CD14-positive monocyte (primary cell): Measurements from ENCODE around the gene CLECL1. TPM values are rescaled to one million over a fixed set of nuclear protein-coding genes. Genes with fewer than 3 reads are reported as not detected.
"Not testable (repeated sequence)": the region's sequence is repeated elsewhere in the genome, so short reads cannot be mapped to it uniquely, and the experiment has no call there.

Experiments
- DNase-seq, 3 donors: peaks; one replicate each; pipeline ENCODE4 v3.0.0-alpha.2; 2011 to 2022
- H2AFZ ChIP-seq: 2 replicates; pipeline ENCODE4 v1.6.0; 2012; ENCODE audit warnings: mild to moderate bottlenecking, low read depth, low read length, inconsistent platforms; ENCODE audit not compliant: insufficient read depth, poor library complexity, severe bottlenecking
- H3K27ac ChIP-seq, 2 donors: 1 replicate in 1 of 2; 2 replicates in 1 of 2; pipeline ENCODE4 v1.5.1; 2012 to 2013; ENCODE audit warnings: low read length in 2 of 2, control low read depth in 1 of 2, inconsistent platforms in 1 of 2, low read depth in 1 of 2, mild to moderate bottlenecking in 1 of 2
- H3K27me3 ChIP-seq, 2 donors: one replicate each; pipeline versions ENCODE4 v1.6.0 to v1.6.1; 2011 to 2013; ENCODE audit warnings: low read length in 2 of 2; ENCODE audit not compliant: control insufficient read depth in 2 of 2, insufficient read depth in 2 of 2
- H3K36me3 ChIP-seq, 2 donors: replicated peaks in 1 of 2; 1 replicate in 1 of 2; 2 replicates in 1 of 2; pipeline versions ENCODE4 v1.5.1 to v1.6.1; 2012 to 2013; ENCODE audit warnings: low read length in 2 of 2, control low read depth in 1 of 2, inconsistent platforms in 1 of 2, mild to moderate bottlenecking in 1 of 2; ENCODE audit not compliant: insufficient read depth in 2 of 2, control insufficient read depth in 1 of 2
- H3K4me1 ChIP-seq, 2 donors: 1 replicate in 1 of 2; 2 replicates in 1 of 2; pipeline versions ENCODE4 v1.5.1 to v1.6.1; 2012 to 2013; ENCODE audit warnings: low read length in 2 of 2, control low read depth in 1 of 2, inconsistent platforms in 1 of 2, mild to moderate bottlenecking in 1 of 2, moderate library complexity in 1 of 2; ENCODE audit not compliant: insufficient read depth in 2 of 2, control insufficient read depth in 1 of 2
- H3K4me2 ChIP-seq: replicated peaks from 2 replicates; pipeline ENCODE3; 2012; ENCODE audit warnings: low read length, moderate library complexity, mild to moderate bottlenecking; ENCODE audit not compliant: poor library complexity, severe bottlenecking; ENCODE audit errors: extremely low read depth
- H3K4me3 ChIP-seq, 3 experiments: fragments of 200-600 bp in 1 of 3; sonication (generic) in 1 of 3; replicated peaks in 1 of 3; 1 replicate in 2 of 3; 2 replicates in 1 of 3; pipeline ENCODE4 v1.5.1; 2011 to 2013; ENCODE audit warnings: low read length in 3 of 3, mild to moderate bottlenecking in 3 of 3, control low read depth in 2 of 3, low read depth in 2 of 3, inconsistent platforms in 1 of 3, moderate library complexity in 1 of 3
- H3K79me2 ChIP-seq: 2 replicates; pipeline ENCODE4 v1.6.0; 2012; ENCODE audit warnings: mild to moderate bottlenecking, control low read depth, inconsistent platforms, low read length, moderate library complexity; ENCODE audit not compliant: insufficient read depth
- H3K9ac ChIP-seq: 2 replicates; pipeline ENCODE4 v1.6.0; 2017; ENCODE audit warnings: low read length, mild to moderate bottlenecking; ENCODE audit not compliant: insufficient read depth, poor library complexity, severe bottlenecking
- H3K9me3 ChIP-seq, 2 donors: replicated peaks in 1 of 2; 1 replicate in 1 of 2; 2 replicates in 1 of 2; pipeline versions ENCODE4 v1.5.1 to v1.6.1; 2012 to 2013; ENCODE audit warnings: low read length in 2 of 2, control low read depth in 1 of 2; ENCODE audit not compliant: control insufficient read depth in 1 of 2, insufficient read depth in 1 of 2
- H4K20me1 ChIP-seq: 2 replicates; pipeline ENCODE4 v1.6.0; 2012; ENCODE audit warnings: mild to moderate bottlenecking, low read length, control low read depth, moderate library complexity; ENCODE audit not compliant: insufficient read depth
- H3K27ac Mint-ChIP-seq, 7 donors: one replicate each; pipeline ENCODE4 v1.8.0; 2020; ENCODE audit warnings: mild to moderate bottlenecking in 7 of 7, mixed read lengths in 7 of 7, moderate library complexity in 6 of 7, inconsistent platforms in 2 of 7
- H3K27me3 Mint-ChIP-seq, 3 donors: one replicate each; pipeline ENCODE4 v1.8.0; 2021 to 2022; ENCODE audit warnings: low read depth in 3 of 3, mild to moderate bottlenecking in 3 of 3, mixed read lengths in 3 of 3, moderate library complexity in 3 of 3, inconsistent platforms in 1 of 3
- H3K36me3 Mint-ChIP-seq, 2 donors: one replicate each; pipeline ENCODE4 v1.8.0; 2020; ENCODE audit warnings: mixed read lengths in 2 of 2, inconsistent platforms in 1 of 2, mild to moderate bottlenecking in 1 of 2
- H3K4me1 Mint-ChIP-seq: one replicate; pipeline ENCODE4 v1.8.0; 2020; ENCODE audit warnings: mild to moderate bottlenecking, mixed read lengths
- H3K4me3 Mint-ChIP-seq, 2 donors: one replicate each; pipeline ENCODE4 v1.8.0; 2020; ENCODE audit warnings: mild to moderate bottlenecking in 2 of 2, mixed read lengths in 2 of 2, moderate library complexity in 1 of 2
- H3K9me3 Mint-ChIP-seq, 7 donors: one replicate each; pipeline ENCODE4 v1.8.0; 2020 to 2022; ENCODE audit warnings: mixed read lengths in 7 of 7, mild to moderate bottlenecking in 6 of 7, moderate library complexity in 6 of 7, inconsistent platforms in 2 of 7
- WGBS: methylation state at CpG from one replicate; pipeline ENCODE4 v1.1.5; 2013; ENCODE audit warnings: missing lambda C conversion rate; ENCODE audit not compliant: insufficient coverage; 5-methylcytosine and 5-hydroxymethylcytosine counted together
- intact Hi-C, 2 donors: fragments of 100-400 bp; cut with micrococcal nuclease; formaldehyde crosslinking; loops; one replicate each; pipeline versions ENCODE4 v1.15.0 to v1.15.1; 2023
- polyA plus RNA-seq, 3 donors: library from polyadenylated mRNA; depleted of rRNA in 1 of 3; unstranded in 2 of 3; stranded (reverse) in 1 of 3; fragments of 300-500 nt in 2 of 3; fragments of >200 nt in 1 of 3; fragmentation: Illumina TruSeq in 2 of 3; gene quantifications; 1 replicate in 2 of 3; 2 replicates in 1 of 3; pipeline ENCODE4 v1.2.3, GENCODE V29; 2012 to 2021
- TF ChIP-seq, protein P1 (sequence below): fragments of 200-600 bp; IDR thresholded peaks from one replicate; pipeline ENCODE4 v1.8.0; 2022; ENCODE audit warnings: antibody characterized with exemption, mild to moderate bottlenecking

The CLECL1 gene
- polyA plus RNA-seq, 3 donors = 7.6 to 20.6 (median 11.4) TPM

DNA sequence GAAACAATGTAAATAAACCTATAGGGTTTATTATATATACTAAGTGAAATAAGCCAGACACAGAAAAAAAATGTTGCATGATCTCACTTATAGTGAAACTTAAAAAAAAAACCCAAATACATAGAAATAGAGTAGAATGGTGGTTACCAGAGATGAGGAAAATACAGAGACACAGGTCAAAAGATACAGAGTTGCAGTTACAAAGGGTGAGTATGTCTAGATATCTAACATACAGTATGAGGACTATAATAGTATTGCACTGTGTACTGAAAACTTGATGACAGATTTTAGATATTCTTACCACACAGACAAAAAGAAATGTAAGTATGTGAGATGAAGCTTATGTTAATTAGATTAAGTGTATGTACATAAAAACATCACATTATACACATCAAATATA lies 35.3 kb downstream of the CLECL1 start:
- Histone ChIP-seq H3K27ac (no peak overlapping the region), H2AFZ (no peak overlapping the region), H3K4me1 (peaks cover 42 to 50% of the 10 kb centered on the region in 2 donors), H3K9ac (no peak overlapping the region), H3K36me3 (peaks cover 3 to 24% of the 10 kb centered on the region in 2 donors), H3K79me2 (no peaks in the 10 kb centered on the region), H3K4me2 (no peak overlapping the region), H3K4me3 (no peak overlapping the region), H4K20me1 (no peaks in the 10 kb centered on the region), H3K27me3 (no peaks in the 10 kb centered on the region), H3K9me3 (no peaks in the 10 kb centered on the region)
- peaks cover 0 to 6% (median 2%) of the 10 kb centered on the region in 7 donors for H3K9me3 Mint-ChIP-seq
- H3K4me1 Mint-ChIP-seq = peaks cover 66% of the 10 kb centered on the region
- DNase-seq = no peak
- peaks cover 0 to 2% (median 0%) of the 10 kb centered on the region in 3 donors for H3K27me3 Mint-ChIP-seq
- intact Hi-C loops = no loop called here
- TF ChIP-seq, protein P1, sequence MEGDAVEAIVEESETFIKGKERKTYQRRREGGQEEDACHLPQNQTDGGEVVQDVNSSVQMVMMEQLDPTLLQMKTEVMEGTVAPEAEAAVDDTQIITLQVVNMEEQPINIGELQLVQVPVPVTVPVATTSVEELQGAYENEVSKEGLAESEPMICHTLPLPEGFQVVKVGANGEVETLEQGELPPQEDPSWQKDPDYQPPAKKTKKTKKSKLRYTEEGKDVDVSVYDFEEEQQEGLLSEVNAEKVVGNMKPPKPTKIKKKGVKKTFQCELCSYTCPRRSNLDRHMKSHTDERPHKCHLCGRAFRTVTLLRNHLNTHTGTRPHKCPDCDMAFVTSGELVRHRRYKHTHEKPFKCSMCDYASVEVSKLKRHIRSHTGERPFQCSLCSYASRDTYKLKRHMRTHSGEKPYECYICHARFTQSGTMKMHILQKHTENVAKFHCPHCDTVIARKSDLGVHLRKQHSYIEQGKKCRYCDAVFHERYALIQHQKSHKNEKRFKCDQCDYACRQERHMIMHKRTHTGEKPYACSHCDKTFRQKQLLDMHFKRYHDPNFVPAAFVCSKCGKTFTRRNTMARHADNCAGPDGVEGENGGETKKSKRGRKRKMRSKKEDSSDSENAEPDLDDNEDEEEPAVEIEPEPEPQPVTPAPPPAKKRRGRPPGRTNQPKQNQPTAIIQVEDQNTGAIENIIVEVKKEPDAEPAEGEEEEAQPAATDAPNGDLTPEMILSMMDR = no peak
- no peak overlapping the region for H3K27ac Mint-ChIP-seq
- peaks cover 24 to 31% of the 10 kb centered on the region in 2 donors for H3K36me3 Mint-ChIP-seq
- no peak overlapping the region for H3K4me3 Mint-ChIP-seq

DNA sequence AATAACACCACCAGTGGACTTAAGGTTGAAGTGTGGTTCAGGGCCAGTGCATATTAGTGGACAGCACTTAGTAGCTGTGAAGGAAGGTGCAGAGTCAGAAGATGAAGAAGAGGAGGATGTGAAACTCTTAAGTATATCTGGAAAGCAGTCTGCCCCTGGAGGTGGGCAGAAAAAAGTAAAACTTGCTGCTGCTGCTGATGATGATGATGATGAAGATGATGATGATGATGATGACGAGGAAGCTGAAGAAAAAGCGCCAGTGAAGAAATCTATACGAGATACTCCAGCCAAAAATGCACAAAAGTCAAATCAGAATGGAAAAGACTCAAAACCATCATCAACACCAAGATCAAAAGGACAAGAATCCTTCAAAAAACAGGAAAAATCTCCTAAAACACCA lies 37.2 kb downstream of the CLECL1 start:
- H3K4me1 Mint-ChIP-seq = peaks cover 57% of the 10 kb centered on the region
- Histone ChIP-seq H3K36me3 (peaks cover 17 to 43% of the 10 kb centered on the region in 2 donors), H3K4me1 (peaks cover 42 to 45% of the 10 kb centered on the region in 2 donors)

DNA sequence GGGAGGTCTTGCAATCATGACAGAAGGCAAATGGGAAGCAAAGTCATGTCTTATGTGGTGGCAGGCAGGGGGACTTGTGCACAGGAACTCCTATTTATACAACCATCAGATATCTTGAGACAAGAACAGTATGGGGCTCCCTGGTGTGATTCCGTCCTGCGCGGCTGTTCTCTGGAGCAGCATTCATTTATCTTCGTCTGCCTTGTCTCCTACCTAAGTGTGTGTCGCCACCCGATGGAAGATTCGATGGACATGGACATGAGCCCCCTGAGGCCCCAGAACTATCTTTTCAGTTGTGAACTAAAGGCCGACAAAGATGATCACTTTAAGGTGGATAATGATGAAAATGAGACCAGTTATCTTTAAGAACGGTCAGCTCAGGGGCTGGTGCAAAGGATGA lies 37.7 kb downstream of the CLECL1 start:
- Mint-ChIP-seq H3K27ac (peak overlapping the region in 2 of 7 donors; percentile 30 to 71), H3K36me3 (peaks cover 43 to 51% of the 10 kb centered on the region in 2 donors), H3K4me1 (peaks cover 52% of the 10 kb centered on the region)
- peaks cover 37 to 41% of the 10 kb centered on the region in 2 donors for H3K4me1 ChIP-seq
- H2AFZ ChIP-seq, H3K9me3 ChIP-seq, H3K9ac ChIP-seq, H3K79me2 ChIP-seq, H3K4me2 ChIP-seq, H3K9me3 Mint-ChIP-seq, H3K4me3 ChIP-seq, H4K20me1 ChIP-seq, H3K27me3 ChIP-seq, H3K4me3 Mint-ChIP-seq, DNase-seq, intact Hi-C loops, H3K27ac ChIP-seq, H3K27me3 Mint-ChIP-seq: not testable (repeated sequence)
- 98% methylated on average over 5 of the region's 9 CpGs for WGBS
- H3K36me3 ChIP-seq = peaks cover 22 to 48% of the 10 kb centered on the region in 2 donors

More for the DNA sequence above, 37.2 kb downstream of the CLECL1 start:
- H3K4me2 ChIP-seq, H3K9me3 Mint-ChIP-seq, H3K27me3 Mint-ChIP-seq, H3K27me3 ChIP-seq, DNase-seq, H3K79me2 ChIP-seq, H4K20me1 ChIP-seq, H3K9me3 ChIP-seq, H3K4me3 ChIP-seq, H3K9ac ChIP-seq, H3K4me3 Mint-ChIP-seq, H3K27ac ChIP-seq, intact Hi-C loops, H2AFZ ChIP-seq: not testable (repeated sequence)
- Mint-ChIP-seq H3K36me3 (peaks cover 41 to 49% of the 10 kb centered on the region in 2 donors), H3K27ac (peak overlapping the region in 2 of 7 donors; percentile 30 to 71)
- WGBS = no CpG with 5 or more reads among the region's 3 CpGs
